DMS79 (cell line): Measurements from ENCODE around the gene GPR152.
A peak's percentile ranks its signal among the peaks of the same experiment; 100 is the strongest.
"Not testable (repeated sequence)": the region's sequence is repeated elsewhere in the genome, so short reads cannot be mapped to it uniquely, and the experiment has no call there.

Source experiments
- DNase-seq: peaks from one replicate; lab custom pipeline; 2025; lab: John Stamatoyannopoulos, UW

Gene GPR152

DNA sequence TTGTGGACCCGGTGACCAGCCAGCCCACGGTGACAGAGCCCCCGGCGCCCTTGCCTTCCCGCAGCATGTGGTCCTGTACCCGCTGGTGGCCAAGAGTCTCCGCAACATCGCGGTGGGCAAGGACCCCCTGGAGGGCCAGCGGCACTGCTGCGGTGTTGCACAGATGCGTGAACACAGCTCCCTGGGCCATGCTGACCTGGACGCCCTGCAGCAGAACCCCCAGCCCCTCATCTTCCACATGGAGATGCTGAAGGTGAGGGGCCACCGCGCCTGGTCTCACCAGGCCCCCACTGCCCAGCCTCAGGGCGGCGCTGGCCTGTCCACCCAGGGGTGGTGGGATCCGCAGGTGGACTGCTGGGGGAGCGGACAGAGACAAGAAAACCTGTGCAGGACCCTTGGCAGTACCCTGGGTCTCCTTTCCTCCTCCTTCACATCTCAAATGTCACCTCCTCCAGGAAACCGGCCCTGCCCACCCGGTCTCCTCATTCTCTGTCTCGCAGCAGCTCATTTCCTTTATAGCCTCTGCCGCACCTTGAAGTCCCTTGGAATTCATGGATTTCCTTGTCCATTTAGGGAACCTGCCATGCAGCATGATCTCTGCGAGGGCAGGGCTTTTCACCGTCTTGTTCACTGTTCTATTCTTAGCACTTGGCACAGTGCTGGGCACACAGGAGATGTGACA lies 36.8 kb upstream of the GPR152 start:
- DNase-seq, result no peak

DNA sequence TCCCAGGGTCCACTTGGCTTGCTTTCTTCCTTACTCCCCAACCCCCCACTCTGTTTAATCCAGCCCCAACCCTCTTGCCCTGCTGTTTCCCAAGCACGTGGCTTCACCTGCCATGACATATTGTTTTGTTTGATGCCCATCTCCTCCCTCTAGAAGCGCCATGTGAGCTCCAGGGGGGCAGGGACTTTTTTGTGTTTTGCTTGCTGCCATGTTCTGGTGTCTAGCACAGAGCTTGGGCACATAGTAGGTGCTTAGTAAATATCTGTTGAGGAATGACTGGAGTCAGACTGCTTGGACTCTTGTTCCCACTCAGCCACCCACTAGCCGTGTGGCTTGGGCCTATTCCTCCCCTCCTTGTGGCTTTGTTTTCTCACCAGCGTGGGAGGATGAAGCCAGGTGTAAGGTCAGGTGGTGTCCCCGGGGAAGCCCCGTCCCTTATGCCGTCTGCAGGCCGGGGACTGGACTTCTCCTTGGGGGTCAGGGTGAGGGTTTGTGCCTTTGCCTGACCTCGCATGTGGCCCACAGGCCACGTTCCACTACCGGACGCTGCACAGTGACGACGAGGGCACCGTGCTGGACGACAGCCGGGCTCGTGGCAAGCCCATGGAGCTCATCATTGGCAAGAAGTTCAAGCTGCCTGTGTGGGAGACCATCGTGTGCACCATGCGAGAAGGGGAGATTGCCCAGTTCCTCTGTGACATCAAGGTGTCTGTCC lies 34.1 kb upstream of the GPR152 start:
- DNase-seq, result no peak

DNA sequence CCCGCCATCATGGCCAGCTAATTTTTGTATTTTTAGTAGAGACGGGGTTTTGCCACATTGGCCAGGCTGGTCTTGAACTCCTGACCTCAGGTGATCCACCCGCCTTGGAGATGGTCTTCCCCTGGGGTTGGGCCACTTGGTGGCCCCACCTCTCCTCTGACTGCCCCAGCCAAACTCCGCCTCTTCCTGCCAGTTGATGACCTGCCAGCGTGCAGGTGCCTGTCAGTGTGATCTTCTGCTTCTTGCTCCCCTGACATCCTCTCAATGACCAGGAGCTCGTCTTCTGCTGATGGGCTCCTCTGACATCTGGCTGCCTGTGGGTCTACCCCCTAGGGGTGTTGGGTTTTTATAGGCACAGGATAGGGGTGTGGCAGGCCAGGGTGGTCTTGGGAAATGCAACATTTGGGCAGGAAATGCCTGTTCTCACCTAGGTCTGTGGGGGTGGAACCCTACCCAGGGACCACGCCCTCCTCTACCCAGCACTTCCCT lies 33.4 kb upstream of the GPR152 start:
- DNase-seq, result not testable (repeated sequence)

DNA sequence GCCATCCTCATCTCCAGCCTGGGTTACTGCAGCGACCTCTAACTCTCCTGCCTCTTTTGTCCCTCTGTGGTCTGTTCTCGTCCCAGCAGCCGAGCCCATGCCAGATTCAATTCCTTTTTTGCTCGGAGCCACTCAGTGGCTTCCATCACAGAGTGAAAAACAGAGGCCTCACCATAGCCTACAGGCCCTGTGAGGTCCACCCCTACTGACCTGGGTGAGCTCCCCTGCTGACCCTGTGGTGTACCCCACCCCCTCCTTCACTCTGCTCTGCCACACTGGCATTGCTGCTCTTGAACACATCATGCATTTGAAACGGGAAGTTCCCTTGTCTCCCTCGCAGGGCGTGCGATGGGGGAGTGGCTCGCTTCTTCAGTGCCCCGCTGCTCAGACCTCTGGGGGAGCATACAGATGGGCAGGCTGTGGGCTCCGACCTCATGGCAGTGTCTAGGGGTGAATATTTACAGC lies 32.4 kb upstream of the GPR152 start:
- no peak for DNase-seq

DNA sequence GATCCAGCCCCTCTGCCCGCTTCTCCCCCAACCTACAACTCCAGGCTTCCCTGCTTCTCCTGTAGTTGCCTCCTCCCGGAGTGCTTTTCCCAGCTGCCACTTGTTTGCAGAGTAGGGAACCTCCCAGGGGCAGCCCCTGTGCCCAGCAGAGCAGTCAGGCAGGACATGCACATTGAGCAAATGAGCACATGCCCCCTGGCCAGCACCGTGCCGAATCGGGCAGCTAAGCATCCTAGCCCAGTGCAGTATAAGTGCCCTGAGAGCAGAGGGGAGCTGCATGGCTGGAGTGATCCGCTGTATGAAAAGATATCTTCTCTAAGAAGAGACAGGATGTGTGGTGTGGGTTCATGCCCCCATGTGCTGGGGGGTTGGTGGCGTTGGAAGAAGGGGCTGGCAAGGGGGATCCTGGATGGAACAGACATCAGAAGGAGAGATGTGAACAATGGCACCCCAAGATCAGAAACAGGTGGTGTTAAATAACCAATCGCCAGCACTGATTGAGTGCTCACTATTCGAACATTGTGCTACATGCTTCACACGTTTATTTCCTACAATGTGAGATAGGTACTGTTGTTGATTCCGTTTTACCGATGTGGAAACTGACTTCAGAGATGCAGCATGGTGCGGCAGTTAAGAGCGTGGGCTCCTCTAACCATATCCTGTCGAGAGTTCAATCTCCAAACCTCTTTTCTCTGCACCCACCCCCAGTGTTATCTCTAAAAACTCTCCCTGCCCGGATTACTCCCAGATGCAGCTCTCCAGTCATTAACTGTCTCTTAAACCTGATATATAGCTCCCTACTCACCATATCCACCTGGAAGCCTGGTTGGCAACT lies 31.5 kb upstream of the GPR152 start:
- DNase-seq, result no peak

DNA sequence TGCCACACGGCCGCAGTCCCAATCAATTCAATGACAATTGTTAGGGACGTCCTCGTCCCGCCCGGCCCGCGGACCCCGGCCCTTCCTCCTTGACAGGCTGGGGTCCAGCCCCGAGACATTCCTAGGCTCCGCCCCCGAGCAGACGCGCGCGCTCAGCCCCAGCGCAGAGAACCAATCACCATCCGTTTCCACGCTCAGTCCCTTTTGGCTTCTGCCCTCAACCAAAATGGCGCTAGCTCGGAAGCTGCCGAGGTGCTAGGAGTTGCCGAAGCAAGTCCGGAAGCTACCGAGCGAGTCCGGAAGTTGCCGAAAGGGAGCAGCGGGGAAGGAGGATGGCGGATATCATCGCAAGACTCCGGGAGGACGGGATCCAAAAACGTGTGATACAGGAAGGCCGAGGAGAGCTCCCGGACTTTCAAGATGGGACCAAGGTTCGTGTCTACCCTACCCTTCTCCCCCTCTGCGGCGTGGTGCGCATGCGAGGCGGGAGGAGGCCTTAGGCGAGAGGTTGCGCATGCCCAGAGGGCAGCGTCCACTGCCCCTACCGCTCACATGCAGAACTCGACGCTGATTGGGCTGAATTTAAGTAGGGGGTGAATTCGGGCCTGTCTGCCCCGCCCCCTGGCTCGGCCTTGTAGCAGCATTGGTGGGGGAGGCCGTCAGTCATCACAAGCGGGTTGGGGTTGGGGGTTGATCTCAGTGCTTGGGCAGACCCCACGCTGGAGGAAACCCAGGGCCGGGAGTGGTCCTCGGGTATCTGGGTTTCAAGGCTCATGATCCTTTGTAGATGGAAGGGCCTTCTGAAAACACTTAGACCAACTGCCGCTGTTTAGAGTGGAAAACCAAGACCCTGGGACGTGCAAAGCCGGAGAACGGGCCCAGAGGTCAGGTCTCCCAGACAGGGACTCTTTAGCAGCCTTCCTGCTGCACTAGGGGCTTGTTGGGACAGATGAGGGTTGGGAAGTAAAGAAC lies 30.6 kb upstream of the GPR152 start, which contains the start of gene AIP:
Gene AIP (plus strand): TSS at position 200 of the 972 bp plus-strand sequence. CDS start 133 bp downstream, at position 333.
- DNase-seq, result peak; percentile 95

DNA sequence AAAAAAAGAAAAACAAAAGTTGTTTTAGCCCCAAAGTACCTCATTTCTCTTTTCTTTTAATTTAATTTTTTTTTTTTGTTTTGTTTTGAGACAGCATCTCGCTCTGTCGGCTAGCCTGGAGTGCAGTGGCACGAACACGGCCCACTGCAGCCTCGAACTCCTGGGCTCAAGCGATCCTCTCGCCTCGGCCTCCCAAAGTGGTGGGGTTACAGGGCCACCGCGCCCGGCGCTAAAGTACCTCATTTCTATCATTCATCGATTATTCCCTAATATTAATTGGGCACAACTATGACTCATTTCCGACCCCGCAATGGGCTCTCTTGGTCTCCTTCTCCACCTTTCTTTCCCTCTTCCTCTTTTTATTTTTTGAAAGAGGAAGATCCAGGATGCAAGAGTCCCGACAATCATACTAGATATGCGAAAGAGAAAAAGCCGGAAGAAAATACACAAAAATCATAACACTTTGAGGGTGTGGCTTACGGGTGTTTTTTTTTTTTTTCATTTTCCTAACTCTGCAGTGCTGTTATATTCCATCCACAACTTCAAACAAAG lies 29.8 kb upstream of the GPR152 start:
- DNase-seq, result no peak

DNA sequence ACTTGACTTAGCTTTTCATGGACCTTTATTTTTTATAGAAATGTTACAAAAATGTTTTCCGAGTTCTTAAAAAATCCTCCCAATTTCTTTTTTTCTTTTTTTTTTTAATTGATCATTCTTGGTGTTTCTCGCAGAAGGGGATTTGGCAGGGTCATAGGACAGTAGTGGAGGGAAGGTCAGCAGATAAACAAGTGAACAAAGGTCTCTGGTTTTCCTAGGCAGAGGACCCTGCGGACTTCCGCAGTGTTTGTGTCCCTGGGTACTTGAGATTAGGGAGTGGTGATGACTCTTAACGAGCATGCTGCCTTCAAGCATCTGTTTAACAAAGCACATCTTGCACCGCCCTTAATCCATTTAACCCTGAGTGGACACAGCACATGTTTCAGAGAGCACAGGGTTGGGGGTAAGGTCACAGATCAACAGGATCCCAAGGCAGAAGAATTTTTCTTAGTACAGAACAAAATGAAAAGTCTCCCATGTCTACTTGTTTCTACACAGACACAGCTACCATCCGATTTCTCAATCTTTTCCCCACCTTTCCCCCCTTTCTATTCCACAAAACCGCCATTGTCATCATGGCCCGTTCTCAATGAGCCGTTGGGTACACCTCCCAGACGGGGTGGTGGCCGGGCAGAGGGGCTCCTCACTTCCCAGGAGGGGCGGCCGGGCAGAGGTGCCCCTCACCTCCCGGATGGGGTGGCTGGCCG lies 25.0 kb upstream of the GPR152 start:
- DNase-seq, result not testable (repeated sequence)

DNA sequence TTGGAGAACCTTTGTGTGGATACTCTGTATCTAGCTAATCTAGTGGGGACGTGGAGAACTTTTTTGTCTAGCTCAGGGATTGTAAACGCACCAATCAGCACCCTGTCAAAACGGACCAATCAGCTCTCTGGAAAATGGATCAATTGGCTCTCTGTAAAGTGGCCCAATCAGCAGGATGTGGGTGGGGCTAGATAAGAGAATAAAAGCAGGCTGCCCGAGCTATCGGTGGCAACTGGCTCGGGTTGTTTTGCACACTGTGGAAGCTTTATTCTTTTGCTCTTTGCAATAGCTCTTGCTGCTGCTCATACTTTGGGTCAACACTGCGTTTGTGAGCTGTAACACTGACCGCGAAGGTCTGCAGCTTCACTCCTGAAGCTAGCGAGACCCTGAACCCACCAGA lies 24.2 kb upstream of the GPR152 start:
- DNase-seq, result not testable (repeated sequence)

DNA sequence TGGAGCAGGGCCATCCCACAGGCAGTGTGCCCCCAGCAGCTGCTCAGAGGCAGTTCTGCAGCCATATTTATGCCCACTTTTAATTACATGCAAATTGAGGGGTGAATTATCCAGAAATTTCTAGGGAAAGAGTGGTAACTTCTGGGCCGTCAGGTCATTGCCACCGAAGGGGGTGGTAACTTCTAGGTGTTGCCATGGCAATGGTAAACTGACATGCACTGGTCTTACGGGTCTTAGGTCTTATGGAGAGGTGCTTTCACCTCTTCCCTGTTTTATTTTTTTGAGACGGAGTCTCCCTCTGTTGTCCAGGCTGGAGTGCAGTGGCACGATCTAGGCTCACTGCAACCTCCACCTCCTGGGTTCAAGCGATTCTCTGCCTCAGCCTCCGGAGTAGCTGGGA lies 20.4 kb upstream of the GPR152 start:
- DNase-seq, result no peak

DNA sequence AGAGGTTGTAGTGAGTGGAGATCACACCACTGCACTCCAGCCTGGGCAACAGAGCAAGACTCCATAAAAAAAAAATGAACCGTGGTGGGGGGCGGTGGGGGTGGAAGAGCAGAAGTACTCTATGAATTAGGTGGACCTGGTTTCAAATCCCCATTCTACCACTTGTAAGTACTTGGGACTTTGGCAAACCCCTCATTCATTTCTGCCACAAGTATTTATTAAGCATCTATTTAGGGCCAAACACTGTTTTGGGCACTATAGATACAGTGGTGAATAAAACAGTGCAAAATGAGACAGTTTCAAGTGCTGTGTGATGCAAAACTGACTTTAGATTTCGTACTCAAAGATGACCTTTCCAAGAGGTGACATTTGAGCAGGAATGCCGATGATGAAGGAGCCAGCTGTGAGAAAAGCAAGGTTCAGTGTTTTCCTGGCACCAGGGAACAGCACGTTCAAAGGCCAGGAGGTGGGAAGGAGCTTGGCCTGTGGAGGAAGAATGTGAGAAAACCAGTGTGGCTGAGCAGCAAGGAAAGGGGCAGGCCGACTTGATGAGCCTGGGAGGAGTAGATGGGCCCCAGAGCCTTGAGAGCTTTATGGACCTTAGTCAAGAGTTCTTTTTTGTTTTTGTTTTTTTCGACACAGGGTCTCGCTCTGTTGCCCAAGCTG lies 17.9 kb upstream of the GPR152 start:
- no peak for DNase-seq

DNA sequence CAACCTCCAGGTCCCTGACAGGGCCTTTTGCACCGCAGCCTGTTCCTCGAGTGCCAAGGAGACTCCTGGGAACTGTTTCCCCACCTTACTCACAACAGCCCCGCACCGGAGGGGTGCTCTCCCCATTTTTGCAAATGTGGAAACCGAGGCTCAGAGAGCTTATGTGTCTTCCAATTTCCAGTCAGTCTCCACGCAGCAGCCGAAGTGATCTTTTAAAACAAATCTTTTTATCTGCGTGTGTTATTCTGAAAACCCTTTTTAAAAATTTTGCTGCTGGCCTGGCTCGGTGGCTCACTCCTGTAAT lies 16.9 kb upstream of the GPR152 start:
- DNase-seq, result no peak

DNA sequence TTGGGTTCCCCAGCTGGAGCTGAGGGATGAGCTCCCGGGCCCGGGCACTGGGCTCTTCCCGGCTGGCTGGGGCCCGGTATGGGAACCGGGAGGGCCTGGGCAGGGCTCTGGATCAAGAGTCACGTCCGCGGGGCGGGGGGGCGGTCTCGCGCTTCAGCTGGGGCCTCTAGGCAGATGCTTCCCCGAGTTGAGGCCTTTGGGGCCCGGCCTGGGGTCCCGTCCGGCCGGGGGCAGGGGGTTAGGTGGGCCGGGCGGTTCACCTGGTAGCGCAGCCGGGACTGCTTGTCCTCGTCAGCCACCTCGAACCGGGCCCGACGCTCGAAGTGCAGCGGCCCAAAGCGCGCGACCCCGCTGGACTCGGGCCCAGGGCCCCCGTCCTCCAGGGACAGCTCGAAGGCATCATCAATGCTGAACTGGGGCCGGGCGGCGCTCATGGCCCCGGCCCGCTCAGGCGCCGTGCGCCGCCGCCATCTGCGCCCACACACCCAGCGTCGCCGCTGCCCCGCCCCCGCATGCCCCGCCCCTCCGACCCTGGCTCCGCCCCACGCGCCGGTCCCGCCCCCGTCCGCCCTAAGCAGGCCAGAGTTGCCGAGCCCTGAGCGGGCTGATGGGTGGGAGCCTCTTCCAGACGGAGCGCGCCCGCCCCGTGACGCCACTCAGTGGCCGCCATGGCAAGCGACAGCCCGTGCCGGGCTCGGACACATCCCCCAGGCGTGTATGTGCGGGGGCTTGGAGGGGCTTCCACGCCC lies 16.4 kb upstream of the GPR152 start, which contains the start of gene TMEM134:
Gene TMEM134 (minus strand): TSS at position 493 of the 749 bp plus-strand sequence. CDS start 59 bp downstream, at position 434.
- peak; percentile 79 for DNase-seq

DNA sequence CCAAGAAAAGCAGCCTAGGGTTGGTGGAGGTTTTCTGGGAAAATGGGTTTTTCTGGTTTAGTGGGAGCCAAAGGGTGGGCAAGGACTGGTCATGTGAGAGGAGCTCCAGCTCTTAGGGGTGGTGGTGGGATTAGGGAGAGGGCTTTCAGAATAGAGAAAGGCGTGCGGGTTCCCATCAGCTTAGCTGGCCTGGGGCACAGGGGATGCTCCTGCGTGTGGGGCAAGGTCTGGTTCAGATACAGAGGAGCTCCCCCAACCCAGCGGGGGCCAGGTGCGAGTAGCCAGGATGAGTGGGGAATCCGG lies 15.9 kb upstream of the GPR152 start:
- no peak for DNase-seq

DNA sequence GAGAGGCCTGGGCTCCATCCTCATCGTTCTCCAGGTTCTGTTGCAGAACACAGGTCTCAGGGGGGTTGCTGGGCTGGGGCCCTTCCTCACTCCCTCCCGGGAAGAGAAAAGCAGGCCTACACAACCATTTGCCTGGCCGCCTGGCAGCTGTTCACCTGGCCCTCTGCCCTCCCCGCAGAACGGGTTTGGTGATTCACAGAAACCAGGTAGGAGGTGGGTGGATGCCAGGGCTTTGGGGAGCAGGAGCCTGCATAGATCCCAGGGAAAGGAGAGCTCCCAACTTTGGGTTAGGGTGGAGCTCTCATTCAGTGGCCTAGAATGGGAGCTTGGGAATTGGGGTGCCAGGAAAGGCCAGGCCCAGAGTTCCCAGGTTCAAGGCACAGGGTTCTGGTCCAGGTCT lies 15.5 kb upstream of the GPR152 start:
- peak; percentile 19 for DNase-seq

DNA sequence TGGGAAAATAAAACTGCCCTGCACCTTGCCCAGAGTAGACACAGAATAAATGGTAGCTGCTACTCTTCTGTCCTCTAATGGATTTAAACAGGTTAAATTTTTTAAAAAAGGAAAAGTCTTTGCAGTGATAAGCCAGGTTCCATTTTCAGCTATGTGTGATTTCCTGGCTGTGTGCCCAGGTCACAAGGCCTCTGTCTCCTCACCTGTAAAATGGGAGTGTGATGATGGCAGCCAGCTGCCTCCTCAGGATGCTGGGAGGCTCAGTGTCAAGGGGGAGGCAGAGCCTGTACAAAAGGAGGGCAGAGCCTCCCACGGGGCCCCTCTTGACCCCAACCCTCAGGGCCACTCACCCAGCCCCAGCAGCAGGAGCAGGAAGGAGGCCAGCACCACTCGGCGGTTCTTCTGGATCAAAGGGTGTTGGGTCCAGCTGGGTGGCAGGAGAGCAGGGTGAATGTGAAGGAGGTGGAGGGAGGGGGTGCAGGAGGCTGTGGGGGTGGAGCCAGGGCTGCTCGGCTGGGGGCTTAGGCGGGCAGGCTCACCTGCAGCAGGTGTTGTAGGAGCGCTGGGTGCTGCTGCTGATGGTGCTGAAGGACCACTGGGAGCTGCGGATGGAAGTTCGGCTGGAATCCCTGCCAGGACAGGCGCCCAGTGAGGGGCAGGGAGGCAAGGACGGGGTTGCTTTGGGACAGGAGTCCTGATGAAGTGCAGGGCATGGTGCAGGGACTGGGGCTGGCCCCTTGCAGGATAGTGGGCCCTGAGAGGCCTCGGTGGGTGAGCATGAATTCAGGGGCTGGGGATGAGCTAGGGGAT lies 14.6 kb upstream of the GPR152 start:
- no peak for DNase-seq

DNA sequence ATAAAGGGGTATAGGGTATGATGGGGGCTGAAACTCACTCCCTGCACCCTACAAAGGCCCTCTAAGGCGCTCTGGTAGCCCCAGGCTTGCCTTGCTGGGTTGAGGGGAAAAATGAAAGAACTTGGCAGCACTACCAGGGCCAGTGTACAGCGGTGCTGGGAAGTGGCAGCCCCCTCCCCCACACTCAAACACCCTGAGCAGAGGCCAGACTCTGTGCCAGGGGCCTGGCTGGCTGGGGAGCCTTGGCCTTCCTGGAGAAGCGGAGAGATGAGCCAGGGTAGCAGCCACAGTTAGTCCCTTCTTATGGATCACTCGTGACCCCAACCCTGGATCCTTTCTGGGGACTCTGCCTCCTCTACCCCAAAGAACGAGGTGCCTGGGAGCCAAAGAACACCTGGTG lies 13.8 kb upstream of the GPR152 start:
- DNase-seq, result no peak

DNA sequence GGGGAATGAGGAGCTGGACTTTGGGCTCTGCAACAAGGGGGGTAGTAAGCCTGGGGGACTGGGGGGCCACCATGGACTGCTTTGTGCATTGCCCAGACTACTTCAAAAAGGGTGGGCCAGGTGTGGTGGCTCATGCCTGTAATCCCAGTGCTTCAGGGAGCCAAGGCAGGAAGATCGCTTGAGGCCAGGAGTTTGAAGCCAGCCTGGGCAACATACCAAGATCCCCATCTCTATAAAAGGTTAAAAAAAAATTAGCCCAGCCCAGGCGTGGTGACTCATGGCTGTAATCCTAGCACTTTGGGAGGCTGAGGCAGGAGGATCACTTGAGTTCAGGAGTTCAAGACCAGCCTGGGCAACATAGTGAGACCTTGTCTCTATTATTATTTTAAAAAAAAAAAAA lies 13.0 kb upstream of the GPR152 start:
- not testable (repeated sequence) for DNase-seq

DNA sequence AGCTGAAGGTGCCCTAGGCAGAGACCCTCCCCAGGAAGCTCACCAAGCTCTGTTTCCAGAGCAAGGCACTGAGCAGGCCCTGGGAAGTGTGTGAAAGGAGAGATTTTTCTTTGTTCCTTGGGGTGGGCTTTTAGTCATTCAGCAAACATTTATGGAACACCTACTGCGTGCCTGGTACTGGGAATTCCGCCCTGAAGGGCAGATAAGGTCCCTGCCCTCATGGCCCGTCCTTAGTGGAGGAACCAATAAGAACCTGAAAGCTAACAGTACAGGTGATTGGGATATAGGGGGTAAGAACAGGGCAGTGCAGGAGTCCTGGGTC lies 12.6 kb upstream of the GPR152 start:
- DNase-seq, result no peak
